Prostate gland (tissue), 2 donors: Measurements from ENCODE around the gene PRKAG3.
A peak's percentile ranks its signal among the peaks of the same experiment; 100 is the strongest.

ENCODE experiments used
- CTCF ChIP-seq, 4 experiments: fragments of 200-600 bp in 2 of 4; fragments of 450-650 bp in 2 of 4; sonication (generic) in 2 of 4; IDR thresholded peaks; 1 replicate in 3 of 4; 2 replicates in 1 of 4; pipeline ENCODE4 v1.5.1; 2016 to 2019; ENCODE audit warnings: antibody characterized with exemption in 4 of 4, mild to moderate bottlenecking in 2 of 4, moderate library complexity in 2 of 4
- POLR2A ChIP-seq: fragments of 450-650 bp; IDR thresholded peaks from one replicate; pipeline ENCODE4 v1.6.1; 2016; ENCODE audit warnings: antibody characterized with exemption, mild to moderate bottlenecking

GRCh38 chr2:218852911-218853667 is 21.5 kb upstream of the PRKAG3 start:
- TF ChIP-seq CTCF (IDR thresholded peaks at IDR 0.05): peak; percentile 40 to 78 (median 73)
- TF ChIP-seq POLR2A: no peak
